Panc1 (cell line): ENCODE measurements around the gene COL6A2. TPM values are rescaled to one million over a fixed set of nuclear protein-coding genes. Genes with fewer than 3 reads are reported as not detected.

Source experiments
- ATAC-seq: fragments of 200-7000 bp; cut with Tn5 transposase; 2 replicates; pipeline ENCODE4 v1.9.1; 2020; ENCODE audit warnings: mild to moderate bottlenecking, moderate library complexity
- BruUV-seq: library from RNA; stranded (reverse); fragments of 400-500 nt; replicated peaks from 2 replicates; lab custom pipeline; 2021; lab: Mats Ljungman, UMichigan
- CTCF ChIA-PET: fragments of 300-600 bp; sonication (Branson Sonifier 250); formaldehyde crosslinking; loops from one replicate; lab custom pipeline; 2022; ENCODE audit warnings: antibody characterized with exemption; lab: Charles Lee
- POLR2A ChIA-PET: fragments of 300-600 bp; sonication (Branson Sonifier 250); formaldehyde crosslinking; loops from one replicate; lab custom pipeline; 2022; ENCODE audit warnings: antibody characterized with exemption; lab: Charles Lee
- DNase-seq: peaks from one replicate; pipeline ENCODE4 v3.0.0-alpha.2; 2010; ENCODE audit warnings: low read depth, low spot score
- H3K27ac ChIP-seq: 2 replicates; pipeline ENCODE4 v1.5.1; 2011; ENCODE audit warnings: mild to moderate bottlenecking, low read length, inconsistent platforms
- H3K27me3 ChIP-seq: fragments of 200-500 bp; sonication (Bioruptor generic); 2 replicates; pipeline ENCODE4 v1.6.0; 2014; ENCODE audit warnings: low read length, inconsistent platforms; ENCODE audit not compliant: control insufficient read depth, insufficient read depth
- H3K36me3 ChIP-seq: fragments of 200-500 bp; sonication (Bioruptor generic); 2 replicates; pipeline ENCODE4 v1.5.1; 2014; ENCODE audit warnings: inconsistent platforms, mild to moderate bottlenecking, low read length, moderate library complexity; ENCODE audit not compliant: control insufficient read depth, insufficient read depth
- H3K4me1 ChIP-seq: 2 replicates; pipeline ENCODE4 v1.5.1; 2011; ENCODE audit warnings: inconsistent platforms, mild to moderate bottlenecking, low read length, moderate library complexity; ENCODE audit not compliant: control insufficient read depth, insufficient read depth
- H3K4me3 ChIP-seq, 2 experiments: 2 replicates each; pipeline ENCODE4 v1.5.1; 2011 to 2012; ENCODE audit warnings: low read depth in 2 of 2, low read length in 2 of 2, mild to moderate bottlenecking in 2 of 2, inconsistent platforms in 1 of 2, moderate library complexity in 1 of 2
- H3K9me3 ChIP-seq: fragments of 200-500 bp; sonication (Bioruptor generic); 2 replicates; pipeline ENCODE4 v1.5.1; 2014; ENCODE audit warnings: low read depth, mild to moderate bottlenecking, inconsistent platforms, low read length, moderate library complexity; ENCODE audit not compliant: control insufficient read depth, insufficient read depth
- CTCF ChIP-seq: fragments of 450-650 bp; IDR thresholded peaks from 2 replicates; pipeline ENCODE4 v1.5.1; 2017; ENCODE audit warnings: mild to moderate bottlenecking
- POLR2AphosphoS5 ChIP-seq: IDR thresholded peaks from 2 replicates; pipeline ENCODE4 v1.6.1; 2012; ENCODE audit warnings: mild to moderate bottlenecking, low read depth, low read length, moderate library complexity
- REST ChIP-seq, 2 experiments: IDR thresholded peaks; 2 replicates each; pipeline ENCODE4 v1.6.1; 2011 to 2012; ENCODE audit warnings: low read depth in 2 of 2, control low read depth in 1 of 2, low read length in 1 of 2, mild to moderate bottlenecking in 1 of 2, moderate library complexity in 1 of 2; ENCODE audit not compliant: insufficient read depth in 1 of 2
- SIN3A ChIP-seq: IDR thresholded peaks from 2 replicates; pipeline ENCODE4 v1.6.1; 2012; ENCODE audit warnings: low read depth, mild to moderate bottlenecking, low read length, moderate library complexity, borderline replicate concordance; ENCODE audit not compliant: insufficient read depth
- TCF7L2 ChIP-seq: IDR thresholded peaks from 2 replicates; pipeline ENCODE4 v1.6.1; 2011; ENCODE audit warnings: mild to moderate bottlenecking, low read depth, low read length, inconsistent platforms
- in situ Hi-C: cut with HindIII; loops from 2 replicates; pipeline ENCODE4 v1.10.0; 2016; ENCODE audit warnings: low sequenced_read_pairs, low pct_unique_long_range_greater_than_20kb
- intact Hi-C: fragments of 100-400 bp; cut with micrococcal nuclease; formaldehyde crosslinking; loops from one replicate; pipeline ENCODE4 v1.10.0; 2022; ENCODE audit not compliant: unreplicated experiment
- total RNA-seq: library from RNA; stranded (reverse); gene quantifications from one replicate; pipeline ENCODE4 v1.2.1, GENCODE V29; 2021; ENCODE audit not compliant: unreplicated experiment

COL6A2 gene
- total RNA-seq, 1 experiment from 2014 or later, result 29.9 TPM

- Histone ChIP-seq H3K4me1 (no peaks in the 10 kb centered on the region), H3K4me3 (no peak overlapping the region), H3K27me3 (no peaks in the 10 kb centered on the region), H3K36me3 (no peaks in the 10 kb centered on the region), H3K9me3 (no peaks in the 10 kb centered on the region), H3K27ac (no peak overlapping the region)
- TF ChIP-seq REST (IDR thresholded peaks at IDR 0.05; ENCODE audit: insufficient read depth in 1 of 2, low read depth in 2 of 2, low read length in 1 of 2), result no peak
- no peak for TF ChIP-seq SIN3A
- TF ChIP-seq POLR2AphosphoS5, result no peak
- no peak for TF ChIP-seq CTCF
- TF ChIP-seq TCF7L2, result no peak
- ATAC-seq (no peak), DNase-seq (no peak)
- intact Hi-C loops, result no loop called here
- BruUV-seq, result no TSS peak
- CTCF ChIA-PET, result no interaction called here
- POLR2A ChIA-PET, result interaction anchor here (0.6 kb wide), 1 partner anchor 8 kb away, joined by 3 read pairs; no protein-coding TSS in a partner anchor
- in situ Hi-C loops, result no loop called here
These were observed 20.6 kb downstream of the COL6A2 start for GRCh38 chr21:46118316-46119143.

- TF ChIP-seq CTCF, result no peak
- no peak for TF ChIP-seq SIN3A
- TF ChIP-seq POLR2AphosphoS5, result no peak
- TF ChIP-seq REST (IDR thresholded peaks at IDR 0.05; ENCODE audit: insufficient read depth in 1 of 2, low read depth in 2 of 2, low read length in 1 of 2), result no peak
- no peak for TF ChIP-seq TCF7L2
- Histone ChIP-seq H3K9me3 (no peaks in the 10 kb centered on the region), H3K36me3 (no peaks in the 10 kb centered on the region), H3K4me3 (no peak overlapping the region), H3K27me3 (no peaks in the 10 kb centered on the region), H3K4me1 (no peaks in the 10 kb centered on the region), H3K27ac (no peak overlapping the region)
- in situ Hi-C loops (no loop called here), intact Hi-C loops (no loop called here)
- BruUV-seq, result no TSS peak
- POLR2A ChIA-PET, result no interaction called here
- CTCF ChIA-PET, result no interaction called here
- ATAC-seq, result 0 out of 2 replicates have a peak, but pooled peaks have one; percentile 29
- DNase-seq, result no peak
These were observed 21.3 kb downstream of the COL6A2 start for GRCh38 chr21:46119144-46119636.
